Measurements from ENCODE around the gene SLC12A6. TPM values are rescaled to one million over a fixed set of nuclear protein-coding genes. Genes with fewer than 3 reads are reported as not detected.
A peak's percentile ranks its signal among the peaks of the same experiment; 100 is the strongest.

Gene SLC12A6
- total RNA-seq, 1 donor from 2014 or later = 20.4 TPM

DNA sequence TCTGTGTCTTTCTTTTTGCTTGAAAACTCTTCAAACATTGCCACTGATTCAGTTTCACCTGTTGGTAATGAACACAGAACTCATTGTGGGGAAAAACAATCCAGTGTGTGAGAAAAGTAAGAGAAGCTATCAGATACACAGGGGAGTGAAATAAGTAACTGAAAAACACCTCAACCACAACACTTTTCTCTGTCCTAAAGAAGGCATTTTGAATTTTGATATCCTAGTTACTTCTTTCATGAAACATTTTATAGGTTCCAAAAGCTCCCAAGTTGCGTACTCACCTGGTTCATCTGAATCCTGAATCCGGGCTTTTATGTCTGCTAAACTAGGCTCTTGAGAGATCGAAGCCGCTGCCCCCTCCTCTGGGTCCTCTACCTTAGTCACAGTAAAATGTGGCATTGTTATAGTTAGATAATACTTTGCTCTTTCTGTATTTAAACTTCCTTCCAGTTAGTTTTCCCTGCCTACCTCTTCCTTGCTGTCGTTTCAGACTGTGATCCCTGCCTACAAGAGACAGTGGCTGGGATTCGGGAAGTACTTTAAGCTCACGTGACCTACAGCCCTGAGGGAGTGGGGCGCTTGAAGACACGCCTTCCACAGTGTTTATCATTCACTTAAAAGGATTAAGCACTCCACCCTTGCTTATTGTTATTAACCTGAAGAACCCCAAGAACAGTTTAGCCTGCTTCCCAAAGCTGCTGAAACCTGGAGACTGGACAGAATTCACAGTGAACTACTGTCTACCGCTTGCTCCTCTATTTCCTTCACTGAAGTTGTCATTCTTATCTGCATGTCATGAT is 19.1 kb downstream of the SLC12A6 start:
- Histone ChIP-seq H3K4me1 (ENCODE audit: control insufficient read depth in 3 of 3, insufficient read depth in 3 of 3, low read length in 3 of 3) (peaks cover 0 to 5% (median 0%) of the 10 kb centered on the region in 3 donors), H3K27ac (ENCODE audit: low read depth, low read length) (no peak overlapping the region), H3K4me3 (ENCODE audit: low read length in 3 of 3) (peak overlapping the region; percentile 46 to 80 (median 51)), H3K36me3 (ENCODE audit: control insufficient read depth in 3 of 3, insufficient read depth in 3 of 3, low read length in 3 of 3) (no peaks in the 10 kb centered on the region), H3K27me3 (ENCODE audit: control insufficient read depth in 3 of 3, insufficient read depth in 3 of 3, low read length in 3 of 3) (no peaks in the 10 kb centered on the region), H3K9me3 (ENCODE audit: control insufficient read depth in 3 of 3, low read length in 3 of 3) (no peaks in the 10 kb centered on the region), H3K9ac (ENCODE audit: low read depth in 1 of 3, low read length in 3 of 3) (peak overlapping the region in 2 of 3 donors; percentile 29 to 36)

DNA sequence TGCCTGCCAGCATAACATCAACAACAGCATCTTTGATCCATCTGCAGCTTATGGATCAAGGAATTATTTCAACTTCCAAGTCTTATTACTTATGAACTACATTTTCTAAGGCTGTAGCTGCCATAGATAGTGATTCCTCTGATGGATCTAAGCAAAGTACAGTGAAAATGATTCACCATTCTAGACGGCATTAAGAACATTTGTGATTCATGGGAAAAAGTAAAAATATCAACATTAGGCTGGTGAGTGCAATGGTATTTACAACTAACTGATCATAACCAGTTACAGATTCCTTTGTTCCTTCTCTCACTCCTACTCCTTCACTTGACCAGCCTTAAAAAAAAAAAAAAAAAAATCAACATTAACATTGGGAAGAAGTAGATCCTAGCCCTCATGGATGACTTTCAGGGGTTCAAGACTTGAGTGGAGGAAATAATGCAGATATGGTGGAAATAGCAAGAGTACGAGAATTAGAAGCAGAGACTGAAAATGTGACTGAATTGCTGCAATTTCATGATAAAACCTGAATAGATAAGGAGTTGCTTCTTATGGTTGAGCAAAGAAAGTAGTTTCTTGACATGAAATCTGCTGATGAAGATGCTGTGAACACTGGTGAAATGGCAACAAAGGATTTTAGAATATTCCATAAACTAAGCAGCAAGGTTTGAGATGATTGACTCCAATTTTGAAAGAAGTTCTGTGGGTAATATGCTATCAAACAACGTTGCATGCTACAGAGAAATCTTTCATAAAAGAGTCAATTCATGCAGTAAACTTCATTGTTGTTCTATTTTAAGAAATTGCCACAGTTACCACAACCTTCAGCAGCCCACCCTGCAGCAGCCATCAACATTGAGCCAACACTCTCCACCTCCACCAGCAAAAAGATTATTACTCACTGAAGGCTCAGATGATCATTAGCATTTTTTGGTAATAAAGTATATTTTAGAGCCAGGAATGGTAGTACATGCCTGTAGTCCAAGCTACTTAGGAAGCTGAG is 22.8 kb downstream of the SLC12A6 start:
- Histone ChIP-seq H3K9me3 (ENCODE audit: control insufficient read depth in 3 of 3, low read length in 3 of 3) (no peaks in the 10 kb centered on the region), H3K4me1 (ENCODE audit: control insufficient read depth in 3 of 3, insufficient read depth in 3 of 3, low read length in 3 of 3) (peaks cover 0 to 5% (median 0%) of the 10 kb centered on the region in 3 donors), H3K27ac (ENCODE audit: low read depth, low read length) (no peak overlapping the region), H3K36me3 (ENCODE audit: control insufficient read depth in 3 of 3, insufficient read depth in 3 of 3, low read length in 3 of 3) (no peaks in the 10 kb centered on the region), H3K4me3 (ENCODE audit: low read length in 3 of 3) (no peak overlapping the region), H3K27me3 (ENCODE audit: control insufficient read depth in 3 of 3, insufficient read depth in 3 of 3, low read length in 3 of 3) (no peaks in the 10 kb centered on the region), H3K9ac (ENCODE audit: low read depth in 1 of 3, low read length in 3 of 3) (no peak overlapping the region)

DNA sequence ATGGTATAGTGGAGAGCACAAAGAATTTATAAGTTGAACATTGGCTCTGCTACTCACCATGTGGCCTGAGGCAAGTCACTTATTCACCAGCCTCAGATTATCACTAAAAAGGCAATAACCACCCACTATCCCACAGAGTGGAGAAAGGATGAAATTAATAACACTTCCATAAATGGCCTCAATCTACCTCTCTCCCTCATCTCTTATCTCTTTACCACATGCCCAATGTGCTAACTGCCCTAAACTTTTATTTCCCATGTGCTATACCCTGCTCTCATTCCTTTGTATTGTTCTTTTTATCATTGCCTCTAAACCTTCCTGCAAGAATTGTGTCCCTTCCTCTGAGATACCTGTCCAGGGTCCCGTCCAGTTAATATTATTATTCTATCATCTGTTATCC is 26.0 kb downstream of the SLC12A6 start:
- Histone ChIP-seq H3K36me3 (ENCODE audit: control insufficient read depth in 3 of 3, insufficient read depth in 3 of 3, low read length in 3 of 3) (no peaks in the 10 kb centered on the region), H3K4me1 (ENCODE audit: control insufficient read depth in 3 of 3, insufficient read depth in 3 of 3, low read length in 3 of 3) (no peaks in the 10 kb centered on the region), H3K4me3 (ENCODE audit: low read length in 3 of 3) (no peak overlapping the region), H3K27me3 (ENCODE audit: control insufficient read depth in 3 of 3, insufficient read depth in 3 of 3, low read length in 3 of 3) (no peaks in the 10 kb centered on the region), H3K27ac (ENCODE audit: low read depth, low read length) (no peak overlapping the region), H3K9ac (ENCODE audit: low read depth in 1 of 3, low read length in 3 of 3) (no peak overlapping the region), H3K9me3 (ENCODE audit: control insufficient read depth in 3 of 3, low read length in 3 of 3) (no peaks in the 10 kb centered on the region)

- Histone ChIP-seq H3K4me1 (ENCODE audit: control insufficient read depth in 3 of 3, insufficient read depth in 3 of 3, low read length in 3 of 3) (no peaks in the 10 kb centered on the region), H3K9me3 (ENCODE audit: control insufficient read depth in 3 of 3, low read length in 3 of 3) (no peaks in the 10 kb centered on the region), H3K36me3 (ENCODE audit: control insufficient read depth in 3 of 3, insufficient read depth in 3 of 3, low read length in 3 of 3) (no peaks in the 10 kb centered on the region), H3K9ac (ENCODE audit: low read depth in 1 of 3, low read length in 3 of 3) (no peak overlapping the region), H3K27me3 (ENCODE audit: control insufficient read depth in 3 of 3, insufficient read depth in 3 of 3, low read length in 3 of 3) (no peaks in the 10 kb centered on the region), H3K4me3 (ENCODE audit: low read length in 3 of 3) (no peak overlapping the region), H3K27ac (ENCODE audit: low read depth, low read length) (no peak overlapping the region)
These were observed 33.0 kb downstream of the SLC12A6 start for GRCh38 chr15:34304613-34305012.

DNA sequence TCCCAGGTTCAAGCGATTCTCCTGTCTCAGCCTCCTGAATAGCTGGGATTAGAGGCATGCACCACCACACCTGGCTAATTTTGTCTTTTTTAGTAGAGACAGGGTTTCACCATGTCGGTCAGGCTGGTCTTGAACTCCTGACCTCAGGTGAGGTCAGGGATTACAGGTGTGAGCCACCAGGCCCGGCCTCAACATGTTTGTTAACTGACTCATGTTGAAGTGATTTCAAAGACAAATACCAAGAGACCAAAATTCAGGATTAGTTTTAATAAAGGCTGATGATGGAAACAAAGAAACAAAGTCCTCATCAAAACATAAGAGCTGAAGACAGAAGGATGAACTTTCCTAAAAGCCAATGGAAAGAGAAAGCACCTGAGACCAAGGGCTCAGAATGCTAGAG is 36.5 kb downstream of the SLC12A6 start:
- peaks cover 7 to 15% (median 8%) of the 10 kb centered on the region in 3 donors for H3K4me1 ChIP-seq (ENCODE audit: control insufficient read depth in 3 of 3, insufficient read depth in 3 of 3, low read length in 3 of 3)
- no peak overlapping the region for H3K9ac ChIP-seq (ENCODE audit: low read depth in 1 of 3, low read length in 3 of 3)
- no peaks in the 10 kb centered on the region for H3K27me3 ChIP-seq (ENCODE audit: control insufficient read depth in 3 of 3, insufficient read depth in 3 of 3, low read length in 3 of 3)
- H3K36me3 ChIP-seq (ENCODE audit: control insufficient read depth in 3 of 3, insufficient read depth in 3 of 3, low read length in 3 of 3) = no peaks in the 10 kb centered on the region
- no peak overlapping the region for H3K27ac ChIP-seq (ENCODE audit: low read depth, low read length)
- no peak overlapping the region for H3K4me3 ChIP-seq (ENCODE audit: low read length in 3 of 3)
- H3K9me3 ChIP-seq (ENCODE audit: control insufficient read depth in 3 of 3, low read length in 3 of 3) = no peaks in the 10 kb centered on the region

GRCh38 chr15:34297059-34297458 is 40.5 kb downstream of the SLC12A6 start:
- no peaks in the 10 kb centered on the region for H3K9me3 ChIP-seq (ENCODE audit: control insufficient read depth in 3 of 3, low read length in 3 of 3)
- H3K27ac ChIP-seq (ENCODE audit: low read depth, low read length) = peak overlapping the region; percentile 17
- H3K4me3 ChIP-seq (ENCODE audit: low read length in 3 of 3) = peak overlapping the region in 1 of 3 donors; percentile 12
- H3K27me3 ChIP-seq (ENCODE audit: control insufficient read depth in 3 of 3, insufficient read depth in 3 of 3, low read length in 3 of 3) = no peaks in the 10 kb centered on the region
- H3K9ac ChIP-seq (ENCODE audit: low read depth in 1 of 3, low read length in 3 of 3) = peak overlapping the region in 1 of 3 donors; percentile 23
- peaks cover 0 to 2% (median 2%) of the 10 kb centered on the region in 3 donors for H3K36me3 ChIP-seq (ENCODE audit: control insufficient read depth in 3 of 3, insufficient read depth in 3 of 3, low read length in 3 of 3)
- H3K4me1 ChIP-seq (ENCODE audit: control insufficient read depth in 3 of 3, insufficient read depth in 3 of 3, low read length in 3 of 3) = peaks cover 7 to 15% (median 8%) of the 10 kb centered on the region in 3 donors

GRCh38 chr15:34292621-34293020 is 45.0 kb downstream of the SLC12A6 start:
- Histone ChIP-seq H3K9me3 (ENCODE audit: control insufficient read depth in 3 of 3, low read length in 3 of 3) (no peaks in the 10 kb centered on the region), H3K4me3 (ENCODE audit: low read length in 3 of 3) (no peak overlapping the region), H3K36me3 (ENCODE audit: control insufficient read depth in 3 of 3, insufficient read depth in 3 of 3, low read length in 3 of 3) (peaks cover 0 to 3% (median 2%) of the 10 kb centered on the region in 3 donors)

DNA sequence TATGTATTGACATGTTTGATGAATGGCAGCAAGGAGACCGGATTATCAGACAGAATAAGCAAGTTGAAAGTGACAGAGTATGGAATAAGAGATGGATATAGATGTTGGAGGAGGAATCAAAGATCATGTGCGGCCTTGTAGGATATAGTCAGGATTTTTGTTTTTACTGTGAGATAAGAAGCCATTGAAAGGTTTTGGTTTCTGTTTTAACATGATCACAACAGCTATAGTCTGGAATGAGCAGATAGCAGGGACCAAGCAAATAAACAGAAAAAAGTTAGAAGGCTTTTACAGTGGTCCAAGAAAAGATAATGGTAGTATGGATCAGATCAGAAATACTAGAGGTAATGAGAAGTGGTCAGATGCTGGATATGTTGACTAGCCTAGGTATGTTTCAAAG is 52.6 kb downstream of the SLC12A6 start:
- H3K4me1 ChIP-seq (ENCODE audit: control insufficient read depth in 3 of 3, insufficient read depth in 3 of 3, low read length in 3 of 3) = no peaks in the 10 kb centered on the region
- no peak overlapping the region for H3K9ac ChIP-seq (ENCODE audit: low read depth in 1 of 3, low read length in 3 of 3)
- no peaks in the 10 kb centered on the region for H3K36me3 ChIP-seq (ENCODE audit: control insufficient read depth in 3 of 3, insufficient read depth in 3 of 3, low read length in 3 of 3)
- no peak overlapping the region for H3K4me3 ChIP-seq (ENCODE audit: low read length in 3 of 3)
- no peak overlapping the region for H3K27ac ChIP-seq (ENCODE audit: low read depth, low read length)
- H3K27me3 ChIP-seq (ENCODE audit: control insufficient read depth in 3 of 3, insufficient read depth in 3 of 3, low read length in 3 of 3) = no peaks in the 10 kb centered on the region
- H3K9me3 ChIP-seq (ENCODE audit: control insufficient read depth in 3 of 3, low read length in 3 of 3) = no peaks in the 10 kb centered on the region

More at GRCh38 chr15:34292621-34293020, 45.0 kb downstream of the SLC12A6 start:
- H3K4me1 ChIP-seq (ENCODE audit: control insufficient read depth in 3 of 3, insufficient read depth in 3 of 3, low read length in 3 of 3) = peaks cover 7 to 10% (median 8%) of the 10 kb centered on the region in 3 donors
- H3K9ac ChIP-seq (ENCODE audit: low read depth in 1 of 3, low read length in 3 of 3) = no peak overlapping the region
- H3K27me3 ChIP-seq (ENCODE audit: control insufficient read depth in 3 of 3, insufficient read depth in 3 of 3, low read length in 3 of 3) = no peaks in the 10 kb centered on the region
- no peak overlapping the region for H3K27ac ChIP-seq (ENCODE audit: low read depth, low read length)

DNA sequence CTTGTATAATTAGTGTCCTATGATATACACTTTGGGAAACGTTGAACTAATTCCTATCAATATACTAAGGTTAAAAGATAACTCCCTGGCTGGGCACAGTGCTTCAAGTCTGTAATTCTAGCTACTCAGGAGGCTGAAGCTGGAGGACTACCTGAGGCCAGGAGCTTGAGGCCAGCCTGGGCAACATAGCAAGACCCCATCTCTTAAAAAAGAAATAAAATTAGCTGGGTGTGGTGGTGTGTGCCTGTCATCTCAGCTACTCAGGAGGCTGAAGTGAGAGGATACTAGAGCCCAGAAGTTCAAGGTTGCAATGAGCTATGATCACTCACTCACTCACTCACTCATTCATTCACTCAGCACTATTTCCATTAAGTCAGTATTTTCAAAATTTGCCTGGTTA is 55.2 kb downstream of the SLC12A6 start:
- Histone ChIP-seq H3K9me3 (ENCODE audit: control insufficient read depth in 3 of 3, low read length in 3 of 3) (no peaks in the 10 kb centered on the region), H3K4me1 (ENCODE audit: control insufficient read depth in 3 of 3, insufficient read depth in 3 of 3, low read length in 3 of 3) (no peaks in the 10 kb centered on the region), H3K9ac (ENCODE audit: low read depth in 1 of 3, low read length in 3 of 3) (no peak overlapping the region), H3K36me3 (ENCODE audit: control insufficient read depth in 3 of 3, insufficient read depth in 3 of 3, low read length in 3 of 3) (no peaks in the 10 kb centered on the region), H3K27ac (ENCODE audit: low read depth, low read length) (no peak overlapping the region), H3K27me3 (ENCODE audit: control insufficient read depth in 3 of 3, insufficient read depth in 3 of 3, low read length in 3 of 3) (no peaks in the 10 kb centered on the region), H3K4me3 (ENCODE audit: low read length in 3 of 3) (no peak overlapping the region)
